ENCODE data around the gene CLDN9.
"Not testable (repeated sequence)": the region's sequence is repeated elsewhere in the genome, so short reads cannot be mapped to it uniquely, and the experiment has no call there.

Gene CLDN9

GRCh38 chr16:3035972-3036725 lies 23.4 kb downstream of the CLDN9 start:
- FAIRE-seq: no peak

GRCh38 chr16:3036726-3037315 lies 24.1 kb downstream of the CLDN9 start, which contains the start of gene BICDL2:
BICDL2 (minus strand) TSS chr16:3036944; CDS start chr16:3035496, 1,448 bp downstream.
- FAIRE-seq: no peak

- FAIRE-seq: no peak
These were observed 25.5 kb downstream of the CLDN9 start for GRCh38 chr16:3038256-3038655.

GRCh38 chr16:3038896-3039295 lies 26.2 kb downstream of the CLDN9 start:
- no peak for FAIRE-seq

GRCh38 chr16:3042376-3042775 lies 29.7 kb downstream of the CLDN9 start:
- FAIRE-seq: no peak

GRCh38 chr16:3044708-3045107 lies 32.0 kb downstream of the CLDN9 start:
- FAIRE-seq: no peak

- FAIRE-seq: no peak
These were observed 33.3 kb downstream of the CLDN9 start, which contains the start of gene MMP25 for GRCh38 chr16:3045758-3046640. MMP25 (plus strand) TSS chr16:3046561; CDS start chr16:3046918, 357 bp downstream.

GRCh38 chr16:3046641-3047386 lies 34.1 kb downstream of the CLDN9 start:
- FAIRE-seq: no peak

- no peak for FAIRE-seq
These were observed 34.6 kb downstream of the CLDN9 start for GRCh38 chr16:3047387-3047720.

- no peak for FAIRE-seq
These were observed 37.3 kb downstream of the CLDN9 start for GRCh38 chr16:3049921-3050481.

GRCh38 chr16:3050487-3050886 lies 37.8 kb downstream of the CLDN9 start:
- no peak for FAIRE-seq

- FAIRE-seq: no peak
These were observed 38.3 kb downstream of the CLDN9 start for GRCh38 chr16:3051009-3051408.

- FAIRE-seq: no peak
These were observed 38.8 kb downstream of the CLDN9 start for GRCh38 chr16:3051494-3051893.

GRCh38 chr16:3052571-3053329 lies 40.0 kb downstream of the CLDN9 start:
- FAIRE-seq: not testable (repeated sequence)

- FAIRE-seq: not testable (repeated sequence)
These were observed 40.6 kb downstream of the CLDN9 start for GRCh38 chr16:3053330-3053710.

GRCh38 chr16:3054965-3055733 lies 42.4 kb downstream of the CLDN9 start:
- FAIRE-seq: no peak

GRCh38 chr16:3055734-3056115 lies 43.0 kb downstream of the CLDN9 start:
- FAIRE-seq: not testable (repeated sequence)

- no peak for FAIRE-seq
These were observed 43.8 kb downstream of the CLDN9 start for GRCh38 chr16:3056336-3057180.

GRCh38 chr16:3057181-3058138 lies 44.7 kb downstream of the CLDN9 start:
- no peak for FAIRE-seq
